Mesenchymal stem cell (in vitro differentiated cells and primary cell): ENCODE measurements around the gene OR10AD1.
A peak's percentile ranks its signal among the peaks of the same experiment; 100 is the strongest.

Source experiments
- DNase-seq: peaks from one replicate; pipeline ENCODE4 v3.0.0-alpha.2; 2013
- H2AFZ ChIP-seq: one replicate; pipeline ENCODE4 v1.6.1; 2013; ENCODE audit warnings: low read depth, mild to moderate bottlenecking, control low read depth, inconsistent platforms, low read length, moderate library complexity
- H2AK5ac ChIP-seq: 2 replicates; pipeline ENCODE4 v1.6.1; 2013; ENCODE audit warnings: low read length, moderate library complexity, mild to moderate bottlenecking, inconsistent platforms; ENCODE audit not compliant: severe bottlenecking
- H2BK120ac ChIP-seq: one replicate; pipeline ENCODE4 v1.6.1; 2013; ENCODE audit warnings: low read depth, mild to moderate bottlenecking, inconsistent platforms, low read length, moderate library complexity
- H2BK12ac ChIP-seq, 2 experiments: one replicate each; pipeline ENCODE4 v1.6.1; 2013; ENCODE audit warnings: inconsistent platforms in 2 of 2, low read length in 2 of 2, mild to moderate bottlenecking in 2 of 2, moderate library complexity in 2 of 2, control low read depth in 1 of 2
- H2BK15ac ChIP-seq: one replicate; pipeline ENCODE4 v1.6.1; 2013; ENCODE audit warnings: mild to moderate bottlenecking, low read depth, inconsistent platforms; ENCODE audit not compliant: poor library complexity, severe bottlenecking
- H2BK5ac ChIP-seq: 2 replicates; pipeline ENCODE4 v1.6.1; 2013; ENCODE audit warnings: low read depth, mild to moderate bottlenecking, low read length, control low read depth, inconsistent platforms; ENCODE audit not compliant: poor library complexity, severe bottlenecking
- H3K14ac ChIP-seq, 2 experiments: one replicate each; pipeline ENCODE4 v1.6.1; 2013; ENCODE audit warnings: inconsistent platforms in 2 of 2, low read length in 2 of 2, control low read depth in 1 of 2, mild to moderate bottlenecking in 1 of 2, moderate library complexity in 1 of 2
- H3K18ac ChIP-seq, 2 experiments: one replicate each; pipeline ENCODE4 v1.6.1; 2013; ENCODE audit warnings: inconsistent platforms in 2 of 2, low read length in 2 of 2, control low read depth in 1 of 2, low read depth in 1 of 2, mild to moderate bottlenecking in 1 of 2
- H3K23ac ChIP-seq, 2 experiments: one replicate each; pipeline ENCODE4 v1.6.1; 2013; ENCODE audit warnings: inconsistent platforms in 2 of 2, low read length in 2 of 2, mild to moderate bottlenecking in 2 of 2, moderate library complexity in 2 of 2, control low read depth in 1 of 2
- H3K27ac ChIP-seq: 2 replicates; pipeline ENCODE4 v1.5.1; 2013; ENCODE audit warnings: mild to moderate bottlenecking, moderate library complexity, low read length, control low read depth, inconsistent platforms; ENCODE audit not compliant: poor library complexity, severe bottlenecking
- H3K27me3 ChIP-seq, 2 experiments: 2 replicates each; pipeline versions ENCODE4 v1.6.1 to v1.7.0; 2013; ENCODE audit warnings: low read length in 2 of 2, mild to moderate bottlenecking in 2 of 2, moderate library complexity in 2 of 2, control low read depth in 1 of 2, inconsistent platforms in 1 of 2; ENCODE audit not compliant: control insufficient read depth in 1 of 2, insufficient read depth in 1 of 2
- H3K36me3 ChIP-seq, 2 experiments: 2 replicates each; pipeline versions ENCODE4 v1.6.1 to v1.7.0; 2013; ENCODE audit warnings: low read length in 2 of 2, control low read depth in 1 of 2, inconsistent platforms in 1 of 2, low read depth in 1 of 2, mild to moderate bottlenecking in 1 of 2; ENCODE audit not compliant: insufficient read depth in 2 of 2, control insufficient read depth in 1 of 2
- H3K4ac ChIP-seq, 2 experiments: one replicate each; pipeline ENCODE4 v1.6.1; 2013; ENCODE audit warnings: inconsistent platforms in 2 of 2, low read length in 2 of 2, mild to moderate bottlenecking in 2 of 2, moderate library complexity in 2 of 2, control low read depth in 1 of 2, low read depth in 1 of 2
- H3K4me1 ChIP-seq: 2 replicates; pipeline ENCODE4 v1.6.1; 2013; ENCODE audit warnings: low read depth, low read length, control low read depth; ENCODE audit not compliant: control insufficient read depth, insufficient read depth
- H3K4me2 ChIP-seq: 2 replicates; pipeline ENCODE4 v1.6.1; 2013; ENCODE audit warnings: low read length, mild to moderate bottlenecking, inconsistent platforms; ENCODE audit not compliant: poor library complexity, severe bottlenecking
- H3K4me3 ChIP-seq, 2 experiments: 2 replicates each; pipeline versions ENCODE4 v1.5.1 to v1.7.0; 2013; ENCODE audit warnings: low read length in 2 of 2, mild to moderate bottlenecking in 2 of 2, control low read depth in 1 of 2, low read depth in 1 of 2; ENCODE audit not compliant: insufficient read depth in 1 of 2
- H3K79me1 ChIP-seq: replicated peaks from 2 replicates; pipeline ENCODE4 v1.6.1; 2013; ENCODE audit warnings: mild to moderate bottlenecking, control low read depth, low read length, inconsistent platforms; ENCODE audit not compliant: poor library complexity, severe bottlenecking
- H3K9ac ChIP-seq: 2 replicates; pipeline ENCODE4 v1.7.0; 2013; ENCODE audit warnings: mild to moderate bottlenecking, low read length, moderate library complexity
- H3K9me3 ChIP-seq: 2 replicates; pipeline ENCODE4 v1.7.0; 2013; ENCODE audit warnings: mild to moderate bottlenecking, low read length; ENCODE audit not compliant: control insufficient read depth
- H4K8ac ChIP-seq: one replicate; pipeline ENCODE4 v1.6.1; 2013; ENCODE audit warnings: inconsistent platforms, mild to moderate bottlenecking, low read length, moderate library complexity
- H4K91ac ChIP-seq: one replicate; pipeline ENCODE4 v1.6.1; 2013; ENCODE audit warnings: mild to moderate bottlenecking, low read length, inconsistent platforms
- WGBS: methylation state at CpG from one replicate; pipeline ENCODE4 v1.1.7; 2013; ENCODE audit warnings: mixed read lengths; 5-methylcytosine and 5-hydroxymethylcytosine counted together

OR10AD1 gene

GRCh38 chr12:48193623-48194022 lies 9.5 kb downstream of the OR10AD1 start:
- H2AK5ac ChIP-seq: no peak overlapping the region
- H3K18ac ChIP-seq: no peak overlapping the region
- 82% methylated on average over 2 of the region's 2 CpGs for WGBS
- no peak overlapping the region for H2AFZ ChIP-seq
- H3K27ac ChIP-seq: no peak overlapping the region
- H4K91ac ChIP-seq: no peak overlapping the region
- no peaks in the 10 kb centered on the region for H3K4me1 ChIP-seq
- H3K9ac ChIP-seq: no peak overlapping the region
- H3K79me1 ChIP-seq: no peaks in the 10 kb centered on the region
- H3K14ac ChIP-seq: no peak overlapping the region
- H4K8ac ChIP-seq: no peak overlapping the region
- no peak overlapping the region for H2BK12ac ChIP-seq
- no peaks in the 10 kb centered on the region for H3K36me3 ChIP-seq
- no peaks in the 10 kb centered on the region for H3K9me3 ChIP-seq
- no peak overlapping the region for H3K23ac ChIP-seq
- no peak overlapping the region for H3K4me2 ChIP-seq
- H3K4me3 ChIP-seq: no peak overlapping the region
- peaks cover 0 to 32% of the 10 kb centered on the region in 2 experiments for H3K27me3 ChIP-seq
- H2BK120ac ChIP-seq: no peak overlapping the region
- H2BK15ac ChIP-seq: no peak overlapping the region
- H2BK5ac ChIP-seq: no peak overlapping the region
- DNase-seq: no peak
- no peak overlapping the region for H3K4ac ChIP-seq

- Histone ChIP-seq H3K79me1 (no peaks in the 10 kb centered on the region), H3K27me3 (peaks cover 0 to 32% of the 10 kb centered on the region in 2 experiments), H3K4ac (no peak overlapping the region), H3K23ac (no peak overlapping the region), H2BK12ac (no peak overlapping the region), H4K8ac (no peak overlapping the region), H3K4me3 (no peak overlapping the region), H2BK120ac (no peak overlapping the region), H2BK5ac (no peak overlapping the region), H3K9ac (no peak overlapping the region), H2AFZ (no peak overlapping the region), H3K14ac (no peak overlapping the region), H3K9me3 (no peaks in the 10 kb centered on the region), H3K4me1 (no peaks in the 10 kb centered on the region), H3K27ac (no peak overlapping the region), H3K18ac (no peak overlapping the region), H3K36me3 (no peaks in the 10 kb centered on the region), H4K91ac (no peak overlapping the region), H2BK15ac (no peak overlapping the region), H3K4me2 (no peak overlapping the region), H2AK5ac (no peak overlapping the region)
- no peak for DNase-seq
- WGBS: no CpG with 5 or more reads among the region's 1 CpG
These were observed 10.2 kb downstream of the OR10AD1 start for GRCh38 chr12:48192861-48193260.

GRCh38 chr12:48191096-48191495 lies 12.0 kb downstream of the OR10AD1 start:
- H3K23ac ChIP-seq: no peak overlapping the region
- H3K14ac ChIP-seq: no peak overlapping the region
- H3K9me3 ChIP-seq: no peaks in the 10 kb centered on the region
- H2BK120ac ChIP-seq: no peak overlapping the region
- H3K36me3 ChIP-seq: no peaks in the 10 kb centered on the region
- H3K9ac ChIP-seq: no peak overlapping the region
- no peak overlapping the region for H2AFZ ChIP-seq
- H4K8ac ChIP-seq: no peak overlapping the region
- no peak for DNase-seq
- no peak overlapping the region for H2BK5ac ChIP-seq
- H2BK15ac ChIP-seq: no peak overlapping the region
- no peaks in the 10 kb centered on the region for H3K4me1 ChIP-seq
- H3K27me3 ChIP-seq: peaks cover 4 to 40% of the 10 kb centered on the region in 2 experiments
- no peak overlapping the region for H2AK5ac ChIP-seq
- no peak overlapping the region for H3K4me3 ChIP-seq
- no peak overlapping the region for H3K4me2 ChIP-seq
- no peaks in the 10 kb centered on the region for H3K79me1 ChIP-seq
- no peak overlapping the region for H4K91ac ChIP-seq
- no peak overlapping the region for H3K4ac ChIP-seq
- H2BK12ac ChIP-seq: no peak overlapping the region
- H3K27ac ChIP-seq: no peak overlapping the region
- H3K18ac ChIP-seq: no peak overlapping the region

GRCh38 chr12:48189331-48190125 lies 13.6 kb downstream of the OR10AD1 start:
- Histone ChIP-seq H2BK12ac (no peak overlapping the region), H3K79me1 (no peaks in the 10 kb centered on the region), H4K8ac (no peak overlapping the region), H3K27me3 (peaks cover 20 to 55% of the 10 kb centered on the region in 2 experiments), H3K18ac (no peak overlapping the region), H3K4me1 (no peaks in the 10 kb centered on the region), H3K4me3 (no peak overlapping the region), H3K14ac (no peak overlapping the region), H3K36me3 (no peaks in the 10 kb centered on the region), H2BK120ac (no peak overlapping the region), H3K9me3 (no peaks in the 10 kb centered on the region), H2AK5ac (no peak overlapping the region), H3K4ac (no peak overlapping the region), H3K27ac (no peak overlapping the region), H3K4me2 (no peak overlapping the region), H3K23ac (no peak overlapping the region), H2BK15ac (no peak overlapping the region), H2AFZ (no peak overlapping the region), H3K9ac (no peak overlapping the region), H4K91ac (no peak overlapping the region), H2BK5ac (no peak overlapping the region)
- WGBS: 40% methylated on average over 5 of the region's 6 CpGs
- peak; percentile 78 for DNase-seq
